Activated T-helper 1 cell treated with anti-CD3 and anti-CD28 coated beads, Interleukin-12 subunit alpha, Interleukin-12 subunit beta, Interleukin-2, Interleukin-4 antibody, amounts not matched to agents 30 ng/mL and 10 ng/mL and 1 ng/mL, durations not matched to agents 14 hours and 24 hours and 36 hours (primary cell): ENCODE measurements around the gene SMURF1. TPM values are rescaled to one million over a fixed set of nuclear protein-coding genes. Genes with fewer than 3 reads are reported as not detected.
"Not testable (repeated sequence)": the region's sequence is repeated elsewhere in the genome, so short reads cannot be mapped to it uniquely, and the experiment has no call there.

Experiments
- DNase-seq: peaks from one replicate; pipeline ENCODE4 v3.0.0; 2021; ENCODE audit warnings: low spot score
- H3K27ac Mint-ChIP-seq: one replicate; pipeline ENCODE4 v1.8.0; 2021; ENCODE audit warnings: mild to moderate bottlenecking, mixed read lengths
- H3K27me3 Mint-ChIP-seq: one replicate; pipeline ENCODE4 v1.8.0; 2022; ENCODE audit warnings: mild to moderate bottlenecking, moderate library complexity, mixed read lengths; ENCODE audit not compliant: insufficient read depth
- H3K36me3 Mint-ChIP-seq: one replicate; pipeline ENCODE4 v1.8.0; 2021; ENCODE audit warnings: low read depth, mixed read lengths
- H3K4me1 Mint-ChIP-seq: one replicate; pipeline ENCODE4 v1.8.0; 2021; ENCODE audit warnings: low read depth, mixed read lengths
- H3K4me3 Mint-ChIP-seq: one replicate; pipeline ENCODE4 v1.8.0; 2021; ENCODE audit warnings: mild to moderate bottlenecking, moderate library complexity, mixed read lengths
- H3K9me3 Mint-ChIP-seq: one replicate; pipeline ENCODE4 v1.8.0; 2021; ENCODE audit warnings: mixed read lengths
- intact Hi-C: fragments of 100-400 bp; cut with micrococcal nuclease; formaldehyde crosslinking; loops from one replicate; pipeline ENCODE4 v1.15.1; 2024
- total RNA-seq: library from RNA; stranded (reverse); gene quantifications from 2 replicates; pipeline ENCODE4 v1.2.3, GENCODE V29; 2022

Gene SMURF1
- total RNA-seq, 1 donor from 2014 or later = 15.9 TPM

DNA sequence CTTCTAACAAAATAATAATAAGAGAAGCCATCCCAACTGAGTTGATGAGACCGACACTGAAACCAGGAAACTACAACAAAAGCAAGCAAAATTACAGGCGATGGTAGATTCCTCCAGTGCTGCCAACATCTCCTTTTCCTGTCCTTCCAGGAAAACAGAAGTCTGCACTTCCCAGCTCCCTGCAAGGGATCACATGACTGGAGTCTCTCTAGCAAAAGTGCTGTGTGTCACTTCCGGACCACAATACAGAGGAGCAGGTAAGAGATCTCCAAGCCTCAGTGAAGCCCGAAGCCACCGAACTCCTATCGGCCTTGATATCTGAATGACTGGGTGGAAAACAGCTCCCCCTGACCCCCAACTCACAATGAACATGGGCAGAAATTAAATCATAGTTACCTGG lies 63.2 kb downstream of the SMURF1 start:
- DNase-seq = no peak
- peaks cover 7% of the 10 kb centered on the region for H3K36me3 Mint-ChIP-seq
- no peak overlapping the region for H3K4me3 Mint-ChIP-seq
- no peak overlapping the region for H3K27ac Mint-ChIP-seq
- intact Hi-C loops = no loop called here
- H3K27me3 Mint-ChIP-seq = no peaks in the 10 kb centered on the region
- peaks cover 18% of the 10 kb centered on the region for H3K4me1 Mint-ChIP-seq
- no peaks in the 10 kb centered on the region for H3K9me3 Mint-ChIP-seq

DNA sequence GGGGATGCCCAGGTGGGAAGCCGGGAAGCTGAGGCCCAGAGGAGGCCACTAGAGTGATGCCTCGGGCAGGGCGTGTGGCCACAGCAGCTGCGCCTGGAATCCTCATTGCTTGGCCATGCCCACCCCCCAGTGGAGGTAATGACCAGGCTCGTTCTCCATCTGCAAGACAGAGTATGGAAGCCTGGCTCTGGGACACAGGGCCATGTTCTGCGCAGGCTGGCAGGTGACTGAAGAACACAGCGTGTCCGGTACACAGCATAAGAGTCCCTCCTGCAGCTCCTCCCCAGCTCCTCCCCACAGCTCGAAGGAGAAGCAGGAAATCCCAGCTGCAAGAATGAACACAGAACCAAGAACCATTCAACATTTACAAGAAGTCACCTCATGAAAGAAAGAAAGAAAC lies 64.8 kb downstream of the SMURF1 start:
- no peak for DNase-seq
- intact Hi-C loops = loop anchor here (2.0 kb wide), 1 partner anchor 24 kb away; no protein-coding TSS in a partner anchor
- no peak overlapping the region for H3K4me3 Mint-ChIP-seq
- H3K27me3 Mint-ChIP-seq = no peaks in the 10 kb centered on the region
- H3K4me1 Mint-ChIP-seq = peaks cover 18% of the 10 kb centered on the region
- no peak overlapping the region for H3K27ac Mint-ChIP-seq
- no peaks in the 10 kb centered on the region for H3K9me3 Mint-ChIP-seq
- peaks cover 7% of the 10 kb centered on the region for H3K36me3 Mint-ChIP-seq

DNA sequence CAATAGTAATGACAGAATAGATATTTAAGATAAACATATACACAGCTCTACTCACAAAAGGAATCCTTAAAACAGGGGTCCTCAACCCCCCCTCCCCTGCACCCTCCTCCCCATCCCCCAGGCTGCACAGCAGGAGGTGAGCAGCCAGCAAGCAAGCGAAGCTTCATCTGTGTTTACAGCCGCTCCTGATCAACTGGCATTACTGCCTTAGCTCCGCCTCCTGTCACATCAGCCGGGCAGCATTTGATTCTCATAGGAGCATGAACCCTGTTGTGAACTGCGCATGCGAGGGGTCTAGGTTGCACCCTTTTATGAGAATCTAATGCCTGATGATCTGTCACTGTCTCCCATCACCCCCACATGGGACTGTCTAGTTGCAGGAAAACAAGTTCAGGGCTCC lies 65.5 kb downstream of the SMURF1 start:
- peaks cover 18% of the 10 kb centered on the region for H3K4me1 Mint-ChIP-seq
- no peak for DNase-seq
- intact Hi-C loops = loop anchor here (2.0 kb wide), 1 partner anchor 24 kb away; no protein-coding TSS in a partner anchor
- no peak overlapping the region for H3K27ac Mint-ChIP-seq
- H3K36me3 Mint-ChIP-seq = peaks cover 7% of the 10 kb centered on the region
- H3K9me3 Mint-ChIP-seq = no peaks in the 10 kb centered on the region
- H3K4me3 Mint-ChIP-seq = no peak overlapping the region
- no peaks in the 10 kb centered on the region for H3K27me3 Mint-ChIP-seq

DNA sequence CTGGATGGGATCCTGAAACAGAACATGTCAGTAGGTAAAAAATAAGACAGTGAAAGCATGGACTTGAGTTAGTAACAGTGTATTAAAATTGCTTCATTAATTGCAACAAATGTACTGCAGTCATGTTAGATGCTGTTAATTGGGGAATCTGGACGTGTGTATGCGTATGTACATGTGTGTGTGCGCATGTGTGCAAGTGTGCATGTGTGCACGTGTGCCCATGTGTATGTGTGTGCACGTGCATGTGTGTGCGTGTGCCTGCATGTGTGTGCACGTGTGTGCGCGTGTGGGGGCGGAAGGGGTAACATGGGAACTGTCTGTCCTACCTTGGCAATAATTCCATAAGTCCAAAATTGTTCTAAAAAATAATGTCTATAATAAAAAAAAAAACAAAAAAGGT lies 67.3 kb downstream of the SMURF1 start:
- Mint-ChIP-seq H3K27me3 (no peaks in the 10 kb centered on the region), H3K36me3 (peaks cover 5% of the 10 kb centered on the region), H3K9me3 (no peaks in the 10 kb centered on the region), H3K27ac (no peak overlapping the region), H3K4me3 (no peak overlapping the region), H3K4me1 (peaks cover 18% of the 10 kb centered on the region)
- intact Hi-C loops = no loop called here
- DNase-seq = no peak

DNA sequence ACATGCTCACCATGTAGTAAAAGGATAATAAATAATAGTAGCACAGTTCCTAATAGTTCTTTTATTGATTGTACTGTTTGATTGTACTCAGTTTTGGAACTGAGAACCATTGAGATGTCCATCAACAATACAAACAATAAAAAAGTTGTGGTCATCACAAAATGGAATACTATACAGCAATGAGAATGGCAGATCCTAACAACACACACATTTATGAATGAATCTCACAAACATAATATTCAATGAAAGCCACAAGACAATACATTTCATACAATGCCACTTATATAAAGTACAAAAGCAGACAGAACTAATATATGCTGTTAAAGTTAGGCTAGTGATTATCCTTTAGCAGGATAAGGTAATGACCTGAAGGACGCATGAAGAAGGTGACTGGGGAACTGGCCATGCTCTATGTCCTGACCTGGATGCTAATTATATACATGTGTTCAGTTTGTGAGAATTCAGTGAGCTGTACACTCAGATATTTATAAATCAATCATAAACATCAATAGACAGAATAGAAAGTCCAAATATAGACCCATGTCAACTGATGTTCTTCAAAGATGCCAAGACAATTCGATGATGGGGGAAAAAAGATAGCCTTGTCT lies 70.0 kb downstream of the SMURF1 start:
- intact Hi-C loops = no loop called here
- H3K27ac Mint-ChIP-seq = no peak overlapping the region
- H3K4me1 Mint-ChIP-seq = peaks cover 8% of the 10 kb centered on the region
- H3K4me3 Mint-ChIP-seq = no peak overlapping the region
- DNase-seq = no peak
- peaks cover 5% of the 10 kb centered on the region for H3K36me3 Mint-ChIP-seq
- no peaks in the 10 kb centered on the region for H3K27me3 Mint-ChIP-seq
- no peaks in the 10 kb centered on the region for H3K9me3 Mint-ChIP-seq

DNA sequence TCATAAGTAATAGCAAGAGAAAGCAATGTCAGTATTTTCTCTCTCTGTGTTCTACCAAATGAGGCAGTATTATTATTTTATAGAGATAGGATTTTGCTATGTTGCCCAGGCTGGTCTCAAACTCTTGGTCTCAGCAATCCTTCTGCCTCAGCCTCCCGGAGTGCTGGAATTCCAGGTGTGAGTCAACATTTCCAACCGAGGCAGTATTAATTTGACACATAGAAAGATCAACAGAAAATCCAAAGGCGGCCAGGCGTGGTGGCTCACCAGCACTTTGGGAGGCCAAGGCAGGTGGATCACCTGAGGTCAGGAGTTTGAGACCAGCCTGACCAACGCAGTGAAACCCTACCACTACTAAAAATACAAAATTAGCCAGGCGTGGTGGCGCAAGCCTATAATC lies 71.8 kb downstream of the SMURF1 start:
- Mint-ChIP-seq H3K27ac (no peak overlapping the region), H3K4me1 (peaks cover 8% of the 10 kb centered on the region), H3K9me3 (no peaks in the 10 kb centered on the region), H3K27me3 (no peaks in the 10 kb centered on the region), H3K36me3 (peaks cover 5% of the 10 kb centered on the region), H3K4me3 (no peak overlapping the region)
- intact Hi-C loops = no loop called here
- no peak for DNase-seq

DNA sequence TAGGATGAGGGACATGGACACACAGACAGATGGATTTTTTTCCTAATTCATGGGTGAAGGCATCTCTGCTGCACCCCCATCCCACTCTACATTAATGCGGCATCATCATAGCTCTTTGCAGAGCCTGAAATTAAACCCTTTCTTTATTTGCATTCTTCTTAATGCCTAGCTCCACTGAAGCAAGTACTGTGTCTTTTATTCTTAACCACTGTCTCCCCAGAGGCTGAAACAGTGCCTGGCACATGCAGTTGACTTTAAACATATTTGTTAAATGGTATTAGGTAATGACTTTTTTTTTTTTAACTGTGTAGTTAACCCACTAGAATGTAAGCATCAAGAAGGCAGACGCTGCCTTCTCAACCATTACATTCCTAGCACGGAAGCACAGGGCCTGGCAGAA lies 73.5 kb downstream of the SMURF1 start:
- H3K9me3 Mint-ChIP-seq = no peaks in the 10 kb centered on the region
- H3K36me3 Mint-ChIP-seq = no peaks in the 10 kb centered on the region
- intact Hi-C loops = no loop called here
- no peaks in the 10 kb centered on the region for H3K4me1 Mint-ChIP-seq
- no peak overlapping the region for H3K27ac Mint-ChIP-seq
- H3K27me3 Mint-ChIP-seq = no peaks in the 10 kb centered on the region
- no peak for DNase-seq
- no peak overlapping the region for H3K4me3 Mint-ChIP-seq

DNA sequence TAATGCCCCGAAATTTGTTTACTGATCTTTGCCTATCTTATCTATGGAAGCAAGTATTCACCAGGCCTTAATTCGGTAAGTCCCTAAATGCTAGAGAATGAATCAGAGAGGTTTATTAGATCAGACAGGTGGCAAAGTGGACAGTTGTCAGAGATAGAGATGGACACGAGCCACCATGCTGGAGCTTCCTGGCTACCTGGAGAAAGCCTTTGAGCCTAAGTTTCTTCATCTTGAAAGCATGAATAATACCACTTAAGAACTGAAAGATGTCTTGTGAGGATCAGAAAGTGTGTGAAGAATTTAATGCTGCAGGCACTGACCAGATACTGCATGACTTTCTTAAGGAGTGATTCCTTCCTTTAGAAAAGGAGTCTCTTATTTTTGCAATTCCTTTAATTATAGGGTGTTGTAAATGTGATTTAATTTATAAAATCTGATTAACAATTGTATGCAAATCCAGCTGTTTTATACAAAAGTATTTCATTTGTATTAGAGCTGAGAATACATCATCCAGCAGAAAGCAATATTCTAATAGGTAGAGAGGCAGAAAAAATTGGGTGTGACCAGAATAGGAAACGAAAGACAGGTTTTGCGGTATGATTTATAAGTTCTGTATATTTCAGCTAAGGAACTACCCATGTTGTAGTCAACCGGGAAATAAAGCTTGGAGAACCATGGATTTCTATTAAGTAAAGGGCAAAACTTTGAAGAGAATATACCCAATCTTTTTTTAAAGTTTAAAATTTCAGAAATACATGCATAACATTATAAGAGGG lies 82.7 kb downstream of the SMURF1 start:
- peaks cover 11% of the 10 kb centered on the region for H3K4me1 Mint-ChIP-seq
- H3K27me3 Mint-ChIP-seq = no peaks in the 10 kb centered on the region
- no peaks in the 10 kb centered on the region for H3K9me3 Mint-ChIP-seq
- DNase-seq = no peak
- no peak overlapping the region for H3K4me3 Mint-ChIP-seq
- H3K36me3 Mint-ChIP-seq = peaks cover 9% of the 10 kb centered on the region
- H3K27ac Mint-ChIP-seq = no peak overlapping the region
- intact Hi-C loops = no loop called here

DNA sequence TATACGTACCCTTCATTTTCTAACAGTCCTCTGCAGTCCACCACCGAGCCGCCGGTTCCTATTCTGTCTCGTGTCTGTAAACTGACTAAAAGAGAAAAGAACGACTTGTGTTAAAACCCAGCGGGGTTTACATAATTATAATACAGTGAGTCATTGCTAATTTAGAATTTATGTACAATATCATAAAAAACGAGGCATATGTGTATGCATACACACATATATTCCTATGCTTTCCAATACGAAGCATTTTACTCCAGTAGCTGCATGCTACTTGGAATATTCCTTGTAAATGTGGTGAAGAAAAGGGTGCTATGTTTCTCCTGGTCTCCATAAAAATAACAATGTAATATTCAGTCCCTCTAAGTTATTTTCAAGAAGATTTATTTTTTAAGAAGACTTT lies 89.1 kb downstream of the SMURF1 start:
- peaks cover 34% of the 10 kb centered on the region for H3K36me3 Mint-ChIP-seq
- no peaks in the 10 kb centered on the region for H3K9me3 Mint-ChIP-seq
- intact Hi-C loops = no loop called here

DNA sequence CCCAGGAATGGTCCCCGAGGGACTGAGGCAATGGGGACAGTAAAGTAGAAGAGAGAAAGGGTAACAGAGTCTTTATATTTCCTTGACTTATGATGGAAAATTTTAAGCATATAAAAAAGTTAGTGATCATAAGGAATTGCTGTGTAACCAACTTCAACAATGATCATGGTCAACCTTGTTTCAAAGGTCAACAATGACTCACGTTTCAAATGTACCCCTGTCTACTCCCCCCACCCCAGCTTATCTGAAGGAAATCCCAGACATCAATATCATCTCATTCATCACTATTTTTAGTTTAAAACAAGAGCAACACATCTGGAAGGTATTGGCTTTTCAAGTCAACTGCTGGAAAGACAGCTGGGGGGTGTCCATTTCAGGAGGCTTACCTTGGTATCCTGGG lies 92.9 kb downstream of the SMURF1 start:
- no peaks in the 10 kb centered on the region for H3K4me1 Mint-ChIP-seq
- no peak overlapping the region for H3K4me3 Mint-ChIP-seq
- peaks cover 43% of the 10 kb centered on the region for H3K36me3 Mint-ChIP-seq
- no peaks in the 10 kb centered on the region for H3K27me3 Mint-ChIP-seq
- intact Hi-C loops = no loop called here
- DNase-seq = no peak
- H3K27ac Mint-ChIP-seq = no peak overlapping the region
- no peaks in the 10 kb centered on the region for H3K9me3 Mint-ChIP-seq

More for the DNA sequence above, 89.1 kb downstream of the SMURF1 start:
- Mint-ChIP-seq H3K4me1 (no peaks in the 10 kb centered on the region), H3K4me3 (no peak overlapping the region), H3K27me3 (no peaks in the 10 kb centered on the region), H3K27ac (no peak overlapping the region)
- DNase-seq = no peak

DNA sequence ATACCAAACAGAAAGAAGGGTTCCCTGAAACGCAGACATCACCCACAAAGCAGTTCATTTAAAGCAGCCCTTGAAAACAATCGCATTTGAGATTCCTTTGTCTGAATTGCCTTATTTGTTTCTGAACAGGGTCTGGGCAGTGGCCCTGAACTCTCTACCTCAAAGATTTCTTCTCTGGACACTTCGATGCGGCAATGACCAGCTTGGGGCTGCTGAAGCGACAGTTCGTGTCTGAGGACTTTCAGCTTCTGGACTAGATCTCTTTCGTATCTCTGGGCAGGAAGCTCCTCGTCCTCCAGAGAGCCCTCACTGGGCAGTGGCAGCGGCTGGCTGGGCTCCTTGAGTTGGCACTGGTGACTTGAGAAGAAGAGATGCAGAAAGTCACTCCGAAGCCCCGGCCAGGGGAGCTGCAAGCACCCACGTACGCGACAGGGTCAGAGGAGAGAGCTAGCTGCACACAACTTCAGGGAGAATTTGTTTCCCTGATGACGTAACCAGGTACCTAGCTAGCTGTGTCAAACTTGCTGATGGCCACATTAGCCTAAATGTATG lies 96.3 kb downstream of the SMURF1 start:
- peaks cover 58% of the 10 kb centered on the region for H3K36me3 Mint-ChIP-seq
- no peaks in the 10 kb centered on the region for H3K27me3 Mint-ChIP-seq
- H3K4me1 Mint-ChIP-seq = no peaks in the 10 kb centered on the region
- H3K9me3 Mint-ChIP-seq = no peaks in the 10 kb centered on the region
- no peak overlapping the region for H3K4me3 Mint-ChIP-seq
- no peak overlapping the region for H3K27ac Mint-ChIP-seq
- intact Hi-C loops = no loop called here
- no peak for DNase-seq

DNA sequence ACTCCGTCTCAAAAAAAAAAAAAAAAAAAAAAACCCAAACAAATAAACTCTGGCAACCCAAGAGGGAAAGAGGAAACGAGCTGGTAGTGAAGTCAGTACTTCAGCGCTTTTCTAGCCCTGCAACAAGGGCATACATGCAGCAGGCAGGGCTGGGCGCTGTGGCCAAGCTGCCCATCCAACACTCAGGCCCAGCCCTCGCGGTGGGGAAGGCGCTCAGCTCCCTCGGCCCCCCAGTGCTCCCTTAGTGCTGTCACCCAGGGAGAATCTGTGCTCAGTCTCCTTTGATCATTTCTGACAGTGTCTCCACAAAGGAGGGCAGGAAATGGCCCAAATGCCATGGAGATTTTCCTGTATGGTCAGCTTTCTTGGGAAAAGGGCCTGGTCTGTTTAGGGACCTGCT lies 97.2 kb downstream of the SMURF1 start:
- H3K27me3 Mint-ChIP-seq = no peaks in the 10 kb centered on the region
- H3K27ac Mint-ChIP-seq = no peak overlapping the region
- no peak for DNase-seq
- H3K36me3 Mint-ChIP-seq = peaks cover 54% of the 10 kb centered on the region
- intact Hi-C loops = no loop called here
- H3K9me3 Mint-ChIP-seq = no peaks in the 10 kb centered on the region
- no peaks in the 10 kb centered on the region for H3K4me1 Mint-ChIP-seq
- no peak overlapping the region for H3K4me3 Mint-ChIP-seq

DNA sequence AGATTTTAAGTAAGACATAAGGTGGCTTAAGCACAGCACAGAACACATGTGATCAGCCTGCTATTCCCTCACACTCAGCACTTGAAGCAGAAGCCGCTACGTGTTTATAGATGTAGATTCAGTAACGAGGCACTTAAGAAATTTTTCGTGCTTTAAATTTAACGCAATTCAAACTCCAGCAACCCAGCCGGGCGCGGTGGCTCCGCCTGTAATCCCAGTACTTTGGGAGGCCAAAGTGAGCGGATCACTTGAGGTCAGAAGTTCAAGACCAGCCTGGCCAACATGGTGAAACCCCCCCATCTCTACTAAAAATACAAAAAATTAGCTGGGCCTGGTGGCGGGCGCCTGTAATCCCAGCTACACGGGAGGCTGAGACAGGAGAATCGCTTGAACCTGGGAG lies 97.6 kb downstream of the SMURF1 start:
- intact Hi-C loops, DNase-seq, H3K9me3 Mint-ChIP-seq, H3K27me3 Mint-ChIP-seq, H3K4me1 Mint-ChIP-seq, H3K27ac Mint-ChIP-seq, H3K4me3 Mint-ChIP-seq: not testable (repeated sequence)
- H3K36me3 Mint-ChIP-seq = peaks cover 53% of the 10 kb centered on the region
